Measurements from ENCODE around the gene BMPER.

The BMPER gene

GRCh38 chr7:33998476-33998875 lies 93.1 kb downstream of the BMPER start:
- H3K27me3 Mint-ChIP-seq: no peaks in the 10 kb centered on the region
- ATAC-seq: no peak
- no peak for DNase-seq
- H3K4me1 Mint-ChIP-seq: no peaks in the 10 kb centered on the region
- H3K4me3 Mint-ChIP-seq: no peak overlapping the region
- H3K9me3 Mint-ChIP-seq: peaks cover 11% of the 10 kb centered on the region in 2 donors
- H3K27ac Mint-ChIP-seq: no peak overlapping the region

DNA sequence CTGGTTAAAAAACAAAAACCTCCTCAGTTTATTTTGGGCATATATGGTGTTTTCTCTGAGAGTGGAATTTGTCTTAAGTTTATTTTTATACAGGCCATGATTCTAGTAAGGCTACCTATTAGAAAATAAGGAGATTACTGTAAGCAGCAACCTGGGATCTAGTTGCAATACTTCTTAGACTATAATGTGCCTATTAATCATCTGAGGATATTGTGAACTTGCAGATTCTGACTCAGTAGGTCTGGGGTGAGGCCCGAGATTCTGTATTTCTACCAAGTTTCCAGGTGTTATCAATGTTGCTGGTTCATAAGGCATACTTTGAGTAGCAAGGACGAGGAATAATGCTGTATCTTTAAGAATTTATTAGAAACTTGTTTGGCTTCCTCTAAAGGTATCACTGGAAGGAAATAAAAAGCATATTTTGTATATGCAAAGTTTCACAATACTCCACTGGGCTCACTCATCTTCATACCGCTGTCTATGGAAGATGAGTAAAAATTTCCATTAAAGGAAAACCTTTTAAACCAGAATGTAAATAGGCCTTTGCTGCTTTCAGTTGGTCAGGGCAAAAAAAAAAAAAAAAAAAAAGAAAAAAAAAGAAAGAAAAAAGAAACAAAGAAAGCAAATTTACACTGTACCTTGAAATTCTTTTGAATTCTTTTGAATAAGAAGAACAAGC lies 105.8 kb downstream of the BMPER start:
- Mint-ChIP-seq H3K9me3 (no peaks in the 10 kb centered on the region), H3K4me1 (no peaks in the 10 kb centered on the region), H3K27me3 (peaks cover 7% of the 10 kb centered on the region), H3K27ac (no peak overlapping the region), H3K4me3 (no peak overlapping the region)
- no peak for DNase-seq
- no peak for ATAC-seq

- H3K27ac Mint-ChIP-seq: no peak overlapping the region
- no peaks in the 10 kb centered on the region for H3K4me1 Mint-ChIP-seq
- DNase-seq (no peak), ATAC-seq (no peak)
- H3K27me3 Mint-ChIP-seq: peaks cover 7% of the 10 kb centered on the region
- no peaks in the 10 kb centered on the region for H3K9me3 Mint-ChIP-seq
- no peak overlapping the region for H3K4me3 Mint-ChIP-seq
Observed at GRCh38 chr7:34011696-34012095, 106.4 kb downstream of the BMPER start.

DNA sequence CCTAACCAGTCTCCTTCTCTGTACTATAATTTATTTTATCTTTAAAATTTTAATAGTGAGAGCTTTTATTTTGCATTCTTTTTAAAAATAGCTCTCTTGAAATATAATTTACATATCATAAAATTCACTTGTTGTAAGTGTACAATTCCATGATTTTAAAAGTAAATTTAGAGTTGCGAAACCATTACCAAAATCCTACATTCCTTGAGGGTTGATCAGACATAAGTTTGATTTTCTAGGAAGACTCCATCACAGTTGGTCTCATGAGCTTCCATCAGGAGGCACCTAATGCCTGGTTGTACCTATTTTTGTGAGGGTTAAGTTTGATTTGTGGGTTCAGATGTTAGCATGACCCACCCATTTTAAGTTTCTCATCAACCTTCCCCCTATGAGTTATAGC lies 108.1 kb downstream of the BMPER start:
- Mint-ChIP-seq H3K27me3 (peaks cover 7% of the 10 kb centered on the region), H3K27ac (no peak overlapping the region), H3K4me3 (no peak overlapping the region), H3K9me3 (no peaks in the 10 kb centered on the region), H3K4me1 (no peaks in the 10 kb centered on the region)
- DNase-seq: no peak
- no peak for ATAC-seq

DNA sequence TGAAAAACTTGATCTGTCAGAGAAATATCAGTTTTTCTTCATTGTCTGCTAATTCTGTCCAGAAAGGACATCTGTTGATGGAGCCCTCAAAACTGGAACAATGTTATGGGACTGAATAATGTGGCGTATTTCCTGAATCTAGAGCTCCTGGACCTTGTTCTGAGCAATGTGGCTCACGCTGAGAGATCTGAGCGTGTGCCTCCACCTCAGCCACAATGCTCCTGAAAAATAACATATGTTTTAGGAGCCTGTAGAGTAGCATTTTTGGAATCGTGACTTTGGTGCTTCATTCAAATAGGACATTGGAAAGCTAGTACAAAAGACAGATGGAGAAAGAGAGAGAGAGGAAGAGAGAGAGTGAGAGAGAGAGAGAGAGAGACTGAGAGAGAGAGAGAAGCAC lies 110.3 kb downstream of the BMPER start:
- no peaks in the 10 kb centered on the region for H3K4me1 Mint-ChIP-seq
- no peak overlapping the region for H3K4me3 Mint-ChIP-seq
- peaks cover 18% of the 10 kb centered on the region for H3K27me3 Mint-ChIP-seq
- ATAC-seq: no peak
- DNase-seq: no peak
- H3K9me3 Mint-ChIP-seq: no peaks in the 10 kb centered on the region
- H3K27ac Mint-ChIP-seq: no peak overlapping the region

DNA sequence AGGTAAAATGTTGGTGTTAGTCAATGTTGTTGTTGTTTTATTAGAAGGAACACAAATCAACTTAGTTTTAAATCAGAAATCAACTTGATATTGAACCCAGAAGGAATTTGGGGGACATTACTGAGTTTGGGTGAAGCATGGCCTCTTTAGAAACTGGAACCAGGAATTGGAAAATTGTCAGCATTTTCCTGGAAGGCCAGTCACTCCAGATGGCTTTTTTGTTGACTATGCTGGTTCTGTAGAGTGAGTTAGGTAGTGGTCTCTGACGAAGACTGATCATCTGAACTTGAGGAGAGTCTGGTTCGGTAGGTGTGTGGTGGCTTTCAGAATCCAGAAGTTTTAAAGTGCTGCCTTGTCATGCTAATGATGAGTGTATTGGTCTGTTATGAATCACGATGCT lies 111.5 kb downstream of the BMPER start:
- Mint-ChIP-seq H3K27ac (no peak overlapping the region), H3K27me3 (peaks cover 18% of the 10 kb centered on the region), H3K4me3 (no peak overlapping the region), H3K4me1 (no peaks in the 10 kb centered on the region), H3K9me3 (no peaks in the 10 kb centered on the region)
- DNase-seq (no peak), ATAC-seq (no peak)

DNA sequence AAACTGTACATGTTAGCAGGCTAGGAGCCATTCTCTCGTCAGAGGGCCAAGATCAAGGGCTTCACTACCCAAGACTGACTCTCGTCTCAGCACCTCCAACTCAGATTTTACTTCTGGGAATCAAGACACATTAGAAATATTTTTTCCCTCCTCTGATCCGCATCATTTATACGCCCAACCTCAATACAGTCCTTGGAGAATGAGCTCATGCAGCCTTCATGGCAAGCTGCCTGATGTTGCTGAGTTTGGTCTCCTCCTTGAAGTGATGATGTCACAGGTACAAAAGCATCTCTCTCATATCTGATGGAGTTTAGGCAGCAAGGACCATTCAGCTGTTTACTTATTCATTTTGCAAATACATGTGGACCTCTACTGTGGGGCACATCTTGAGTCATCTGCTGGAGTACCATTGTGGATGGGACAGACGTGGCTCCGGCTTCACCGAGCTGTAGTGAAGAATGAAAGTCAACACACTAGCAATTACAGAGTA lies 114.0 kb downstream of the BMPER start:
- ATAC-seq (no peak), DNase-seq (no peak)
- Mint-ChIP-seq H3K27ac (no peak overlapping the region), H3K9me3 (no peaks in the 10 kb centered on the region), H3K4me1 (no peaks in the 10 kb centered on the region), H3K27me3 (peaks cover 11% of the 10 kb centered on the region), H3K4me3 (no peak overlapping the region)

DNA sequence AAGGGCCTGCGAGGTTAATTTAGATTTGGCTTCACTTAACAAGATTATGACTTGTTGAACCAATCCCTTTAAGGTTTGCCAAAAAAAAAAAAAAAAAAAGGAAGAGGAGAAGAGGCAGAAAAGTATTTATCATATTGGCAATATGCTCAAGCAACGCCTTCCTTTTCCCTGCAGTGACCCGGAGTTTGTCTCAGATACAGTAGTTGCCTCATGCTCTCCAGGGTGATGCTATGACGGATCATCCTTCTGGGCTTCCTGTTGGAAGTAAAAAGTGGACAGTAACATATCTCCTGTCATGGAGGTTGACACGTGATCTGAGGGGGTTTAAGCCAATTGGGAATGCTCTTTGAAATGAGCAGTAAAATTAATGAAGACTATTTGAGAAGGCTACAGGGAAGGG lies 117.3 kb downstream of the BMPER start:
- Mint-ChIP-seq H3K27ac (no peak overlapping the region), H3K9me3 (peaks cover 4 to 9% of the 10 kb centered on the region in 2 donors), H3K4me3 (no peak overlapping the region), H3K4me1 (no peaks in the 10 kb centered on the region), H3K27me3 (peaks cover 19% of the 10 kb centered on the region)
- DNase-seq: no peak
- no peak for ATAC-seq

DNA sequence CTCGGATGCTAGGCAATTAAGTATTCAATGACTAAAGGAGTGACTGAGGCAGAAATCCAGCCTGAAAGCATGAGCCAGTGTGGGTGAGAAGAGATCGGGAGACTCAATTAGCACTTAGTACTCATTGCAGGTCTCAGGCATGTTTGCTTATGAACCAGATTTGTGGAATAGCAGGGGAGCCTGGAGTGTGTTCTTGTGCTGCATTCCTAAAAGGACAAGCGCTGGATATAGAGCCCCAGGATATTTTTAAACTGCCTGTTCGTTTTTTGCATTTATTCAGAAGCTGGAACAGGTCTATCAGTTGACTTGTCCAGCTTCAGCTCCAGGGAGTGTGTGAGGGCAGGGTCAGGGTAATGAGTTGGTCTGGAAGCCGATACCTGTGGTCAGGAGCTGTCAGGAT lies 120.3 kb downstream of the BMPER start:
- DNase-seq: no peak
- Mint-ChIP-seq H3K4me3 (no peak overlapping the region), H3K27ac (no peak overlapping the region), H3K9me3 (peaks cover 4 to 19% of the 10 kb centered on the region in 2 donors), H3K27me3 (peaks cover 7% of the 10 kb centered on the region), H3K4me1 (no peaks in the 10 kb centered on the region)
- ATAC-seq: no peak

- peaks cover 7% of the 10 kb centered on the region for H3K27me3 Mint-ChIP-seq
- no peak overlapping the region for H3K4me3 Mint-ChIP-seq
- no peak overlapping the region for H3K27ac Mint-ChIP-seq
- ATAC-seq (no peak), DNase-seq (no peak)
- peaks cover 4 to 19% of the 10 kb centered on the region in 2 donors for H3K9me3 Mint-ChIP-seq
- no peaks in the 10 kb centered on the region for H3K4me1 Mint-ChIP-seq
Observed at GRCh38 chr7:34026481-34027190, 121.3 kb downstream of the BMPER start.

DNA sequence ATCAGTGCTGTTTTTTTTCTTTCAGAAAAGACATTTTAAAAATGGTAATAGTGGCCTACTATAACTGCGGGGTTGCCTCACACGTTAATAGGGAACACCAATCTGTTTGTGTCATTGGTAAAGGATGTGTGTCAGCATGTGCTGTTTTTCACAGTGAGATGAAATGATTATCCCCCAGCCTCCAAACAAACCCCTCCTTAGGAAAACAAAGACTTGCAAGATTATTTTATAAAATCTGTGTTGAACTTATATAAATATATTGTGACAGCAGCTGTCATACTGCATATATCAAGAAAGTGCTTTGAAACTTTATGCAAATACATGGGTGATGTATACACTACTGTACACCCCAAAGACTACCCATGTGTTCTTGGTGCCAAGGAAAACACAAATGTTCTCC lies 125.8 kb downstream of the BMPER start:
- Mint-ChIP-seq H3K4me1 (no peaks in the 10 kb centered on the region), H3K4me3 (no peak overlapping the region), H3K27me3 (peaks cover 2% of the 10 kb centered on the region), H3K9me3 (peaks cover 4 to 23% of the 10 kb centered on the region in 2 donors), H3K27ac (no peak overlapping the region)
- DNase-seq (no peak), ATAC-seq (no peak)

DNA sequence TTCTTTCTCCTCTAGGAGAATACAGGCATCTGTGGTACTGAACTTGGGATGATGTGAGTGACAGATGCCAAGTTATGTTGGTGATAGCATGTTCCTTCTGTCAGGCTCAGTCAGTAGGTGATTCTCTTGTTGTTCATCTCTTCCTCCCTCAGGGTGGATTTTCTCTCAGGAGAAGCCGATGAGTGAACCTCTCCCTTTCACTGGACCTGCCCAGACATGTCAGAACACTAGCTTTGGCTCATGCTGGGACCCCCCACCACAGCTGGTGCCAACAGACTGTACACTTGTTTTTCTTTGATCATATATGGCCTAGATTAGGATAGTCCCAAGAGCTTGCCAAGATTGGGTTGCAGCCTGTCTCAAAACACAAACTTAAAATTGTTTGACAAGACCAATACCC lies 129.4 kb downstream of the BMPER start:
- DNase-seq (no peak), ATAC-seq (no peak)
- Mint-ChIP-seq H3K4me1 (no peaks in the 10 kb centered on the region), H3K27me3 (no peaks in the 10 kb centered on the region), H3K4me3 (no peak overlapping the region), H3K9me3 (peaks cover 0 to 7% of the 10 kb centered on the region in 2 donors), H3K27ac (no peak overlapping the region)

DNA sequence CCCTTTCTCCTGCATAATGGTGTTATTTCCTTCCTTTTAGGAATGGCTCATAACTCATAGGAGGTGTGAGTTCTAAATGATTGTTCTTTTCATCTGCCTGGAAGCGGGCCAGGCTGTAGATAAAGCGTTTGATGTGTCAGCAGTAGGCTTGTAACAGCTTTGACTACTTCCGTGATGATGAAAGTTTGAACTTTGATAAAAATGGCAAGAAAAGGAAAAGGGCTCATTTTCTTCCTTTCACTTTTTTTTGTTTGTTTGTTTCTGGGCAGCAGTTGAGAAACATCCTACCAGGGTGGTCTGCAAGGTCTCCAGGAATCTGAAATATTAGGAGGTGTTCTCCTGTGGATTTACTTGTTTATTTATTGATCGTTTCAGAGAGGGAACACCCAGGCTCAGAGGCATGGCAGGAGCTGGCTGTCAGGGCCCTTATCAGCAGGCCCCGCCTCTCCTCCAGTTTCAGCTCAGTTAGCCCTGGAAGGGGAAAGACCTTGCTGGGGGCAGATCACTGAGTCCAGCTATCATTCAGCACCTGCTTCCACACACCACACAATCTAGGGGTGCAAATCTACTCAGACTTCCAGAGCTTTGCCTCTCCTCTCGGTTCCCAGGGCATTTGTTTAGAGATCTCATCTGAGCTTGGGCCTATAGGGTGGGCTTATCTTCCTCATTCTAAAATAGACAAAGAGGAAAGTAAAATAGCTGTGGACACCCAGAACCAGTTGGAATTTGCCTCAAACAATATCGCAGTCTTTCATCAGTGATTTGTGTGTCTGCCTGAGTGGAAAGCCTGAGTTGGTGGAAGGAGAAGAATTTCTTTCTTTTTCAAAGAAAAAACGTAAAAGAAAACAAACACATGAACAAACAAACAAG lies 130.9 kb downstream of the BMPER start:
- Mint-ChIP-seq H3K4me3 (no peak overlapping the region), H3K27me3 (no peaks in the 10 kb centered on the region), H3K27ac (no peak overlapping the region), H3K4me1 (no peaks in the 10 kb centered on the region), H3K9me3 (peaks cover 0 to 7% of the 10 kb centered on the region in 2 donors)
- no peak for DNase-seq
- no peak for ATAC-seq

- DNase-seq (no peak), ATAC-seq (no peak)
- H3K27ac Mint-ChIP-seq: no peak overlapping the region
- no peaks in the 10 kb centered on the region for H3K4me1 Mint-ChIP-seq
- H3K9me3 Mint-ChIP-seq: peaks cover 0 to 7% of the 10 kb centered on the region in 2 donors
- H3K4me3 Mint-ChIP-seq: no peak overlapping the region
- H3K27me3 Mint-ChIP-seq: no peaks in the 10 kb centered on the region
Observed at GRCh38 chr7:34036972-34037792, 131.8 kb downstream of the BMPER start.

- Mint-ChIP-seq H3K27me3 (no peaks in the 10 kb centered on the region), H3K4me3 (no peak overlapping the region), H3K9me3 (peaks cover 0 to under 1% of the 10 kb centered on the region in 2 donors), H3K4me1 (no peaks in the 10 kb centered on the region), H3K27ac (no peak overlapping the region)
- no peak for DNase-seq
- no peak for ATAC-seq
Observed at GRCh38 chr7:34038816-34039470, 133.6 kb downstream of the BMPER start.

All from stimulated activated naive CD8-positive, alpha-beta T cell treated with anti-CD3 and anti-CD28 coated beads, Interleukin-15, amount 100 ng/mL, for 72 hours (primary cell).